CD4-positive, alpha-beta T cell treated with Interleukin-21 for 1 hour (primary cell): ENCODE data around the gene GALC.
"Not testable (repeated sequence)": the region's sequence is repeated elsewhere in the genome, so short reads cannot be mapped to it uniquely, and the experiment has no call there.

Experiments
- DNase-seq: peaks from one replicate; pipeline ENCODE4 v3.0.0-alpha.2; 2020

The GALC gene

DNA sequence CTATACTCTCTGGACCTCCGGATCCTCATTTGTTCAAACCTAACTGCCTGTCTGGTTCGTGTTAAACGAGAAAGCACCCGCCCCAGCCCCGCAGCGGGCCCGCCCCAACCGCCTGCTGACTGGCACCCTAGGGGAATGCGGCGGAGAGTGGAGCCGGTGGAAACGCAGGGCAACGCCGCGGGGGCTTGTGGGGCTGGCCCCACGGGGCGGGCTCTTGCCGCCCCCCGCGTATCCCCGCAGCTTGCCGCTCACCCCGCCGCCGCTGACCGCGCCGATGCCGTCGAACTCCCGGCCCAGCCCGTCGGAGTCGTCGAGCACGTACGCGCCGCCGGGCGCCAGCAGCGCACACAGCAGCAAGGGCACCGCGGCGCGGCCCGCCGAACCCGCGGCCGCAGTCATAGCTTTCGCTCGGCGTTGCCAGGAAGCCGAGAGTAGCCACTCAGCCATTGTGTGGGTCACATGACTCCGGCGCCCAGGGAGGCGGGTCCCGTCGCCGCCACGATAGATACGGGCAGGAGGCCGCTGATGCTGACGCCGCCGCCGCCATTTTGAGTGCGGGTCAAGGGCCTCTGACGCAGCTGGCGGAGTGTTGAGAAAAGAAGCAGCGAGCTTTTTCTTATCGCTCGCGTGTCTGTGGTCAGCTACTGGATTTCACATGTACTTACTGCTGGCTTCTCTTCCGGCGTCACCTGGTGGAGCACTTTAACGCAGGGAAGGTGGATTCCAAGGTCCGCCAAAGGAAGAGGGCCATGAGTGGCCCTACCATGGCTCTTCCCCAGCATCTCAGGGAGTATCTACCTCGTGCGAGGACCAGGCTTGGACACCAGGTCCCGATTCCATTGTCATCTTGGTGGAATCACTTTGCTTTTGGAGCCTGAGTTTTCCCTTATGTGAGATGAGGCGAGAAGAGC, at the start of gene GALC:
Gene GALC, minus strand, starts transcription at position 465 of the 911 bp plus-strand sequence. Its CDS starts 18 bp downstream, at position 447.
- peak; percentile 97 for DNase-seq

DNA sequence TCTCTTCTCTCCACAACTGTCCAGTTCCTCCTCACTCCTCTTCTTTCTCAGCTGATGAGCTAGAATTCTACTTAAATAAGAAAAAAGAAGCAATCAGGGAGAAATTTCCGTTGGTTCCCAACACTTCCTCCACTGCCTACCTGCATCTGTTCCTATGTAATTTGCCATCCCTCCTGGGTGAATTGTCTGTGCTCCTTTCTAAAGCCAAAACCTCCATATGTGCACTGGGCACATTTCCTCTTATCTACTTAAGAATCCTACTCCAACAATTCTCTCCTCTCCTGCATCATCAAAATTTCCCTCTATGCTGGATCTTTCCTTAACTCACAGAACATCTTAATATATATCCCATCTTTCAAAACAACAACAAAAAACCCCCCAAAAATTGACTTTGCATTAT, 47.2 kb upstream of the GALC start:
- no peak for DNase-seq

DNA sequence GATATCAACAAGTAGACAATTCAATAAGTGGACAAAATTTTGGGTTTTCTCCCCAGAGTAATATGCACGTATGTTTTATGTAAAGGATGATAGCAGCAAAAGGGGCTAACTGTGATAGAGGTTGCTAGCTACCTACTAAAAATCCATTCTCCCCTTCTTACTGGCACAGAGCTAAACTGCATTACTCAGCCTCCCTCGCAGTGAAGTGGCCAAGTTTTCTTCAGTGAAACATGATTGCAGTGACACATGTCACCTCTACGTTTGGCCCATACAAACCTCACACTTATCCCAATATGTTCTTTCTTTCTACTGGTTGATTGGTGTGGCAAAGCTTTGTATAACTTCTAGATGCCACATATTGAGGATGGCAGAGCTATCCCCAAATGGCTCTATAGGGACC, 46.2 kb upstream of the GALC start:
- no peak for DNase-seq

DNA sequence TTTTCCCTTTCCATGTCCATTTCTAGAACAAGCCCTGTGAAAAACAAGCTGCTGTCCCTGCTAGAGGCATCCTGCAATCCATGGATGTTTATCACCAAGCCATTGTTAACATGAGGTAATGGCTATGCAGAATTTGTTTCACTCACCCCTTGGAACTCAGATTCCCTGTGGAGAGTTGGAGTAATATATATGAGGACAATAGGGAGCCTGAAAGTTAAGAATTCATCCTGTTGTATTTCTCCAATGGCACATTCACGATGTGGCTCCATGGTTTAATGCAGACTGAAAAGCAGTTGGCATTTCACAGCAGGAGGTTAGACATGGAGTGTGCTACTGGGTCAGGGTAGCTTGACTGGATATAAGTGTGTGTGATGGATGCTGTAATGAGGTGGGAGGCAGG, 44.3 kb upstream of the GALC start:
- DNase-seq, result no peak

DNA sequence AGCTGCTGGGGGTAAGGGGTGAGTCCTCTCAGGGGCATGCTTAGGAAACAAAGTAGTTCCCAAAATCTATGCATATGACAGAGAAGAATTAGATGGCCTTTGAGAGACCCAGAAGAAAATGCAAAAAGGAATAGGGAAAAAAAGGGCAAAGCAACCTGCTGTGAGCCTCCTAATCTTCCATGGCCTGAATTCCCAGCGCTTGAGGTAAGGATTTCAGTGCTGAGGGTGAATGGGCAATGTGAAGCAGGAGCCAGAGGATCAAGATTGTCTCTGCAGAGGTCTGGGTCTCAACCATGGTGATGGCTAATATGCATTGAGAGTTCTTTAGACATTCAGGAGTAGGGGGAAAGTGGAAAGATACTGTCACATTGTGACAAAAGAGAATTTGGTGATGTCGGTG, 43.4 kb upstream of the GALC start:
- no peak for DNase-seq

DNA sequence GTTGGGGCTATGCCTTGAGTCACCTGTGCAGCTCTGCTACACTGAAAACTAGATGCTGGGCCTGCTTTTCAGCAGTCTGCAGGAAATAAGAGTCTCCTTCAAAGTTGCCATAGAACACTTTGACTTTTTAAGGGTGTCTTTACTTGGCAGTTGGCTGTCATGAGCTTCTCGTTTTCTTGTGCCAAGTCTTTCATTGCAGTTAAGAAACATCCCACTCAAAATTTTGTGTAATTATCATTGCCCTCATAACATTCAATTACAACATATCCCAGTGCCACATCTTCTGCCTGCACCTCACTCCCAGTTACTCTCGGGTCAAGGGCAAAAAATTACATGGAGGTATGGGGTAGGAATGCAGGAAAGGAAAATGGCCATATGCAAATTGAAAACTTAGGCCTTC, 41.1 kb upstream of the GALC start:
- DNase-seq, result no peak

DNA sequence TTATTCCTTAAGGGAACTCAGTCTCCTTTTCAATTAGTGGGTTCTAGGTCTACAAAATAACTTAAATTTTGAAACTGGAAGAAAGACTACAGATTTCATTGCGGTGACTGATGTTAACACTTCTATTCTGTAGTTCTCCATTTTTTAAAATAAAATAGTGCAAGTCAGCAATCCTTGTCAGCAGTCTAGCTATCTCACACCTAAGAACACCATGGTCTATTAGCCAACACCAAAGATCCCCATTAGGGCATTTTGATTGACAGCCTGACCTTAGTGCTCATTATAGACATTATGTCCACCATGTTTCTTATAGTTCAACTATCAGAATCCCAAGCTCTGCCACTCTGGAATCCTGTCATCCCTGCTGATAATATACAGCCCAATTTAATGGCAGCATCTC, 39.4 kb upstream of the GALC start:
- no peak for DNase-seq

DNA sequence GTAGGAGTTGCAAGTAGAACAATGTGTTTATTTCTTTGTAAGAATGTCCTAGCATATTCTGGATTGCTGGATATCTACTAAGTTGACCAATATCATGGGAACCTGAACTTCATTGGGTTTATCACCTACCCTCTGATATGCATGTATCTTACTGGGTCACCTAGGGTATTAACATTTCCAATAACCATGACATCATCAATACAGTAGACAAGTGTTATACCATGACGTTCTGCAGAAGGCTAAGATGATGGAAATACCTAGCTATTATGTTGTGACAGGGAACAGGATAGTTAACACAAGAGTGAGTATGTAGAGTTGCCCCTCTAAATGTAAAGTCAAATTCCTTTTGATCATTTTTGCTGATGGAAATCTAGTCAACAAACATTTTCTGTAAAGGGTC, 37.9 kb upstream of the GALC start:
- DNase-seq, result no peak

DNA sequence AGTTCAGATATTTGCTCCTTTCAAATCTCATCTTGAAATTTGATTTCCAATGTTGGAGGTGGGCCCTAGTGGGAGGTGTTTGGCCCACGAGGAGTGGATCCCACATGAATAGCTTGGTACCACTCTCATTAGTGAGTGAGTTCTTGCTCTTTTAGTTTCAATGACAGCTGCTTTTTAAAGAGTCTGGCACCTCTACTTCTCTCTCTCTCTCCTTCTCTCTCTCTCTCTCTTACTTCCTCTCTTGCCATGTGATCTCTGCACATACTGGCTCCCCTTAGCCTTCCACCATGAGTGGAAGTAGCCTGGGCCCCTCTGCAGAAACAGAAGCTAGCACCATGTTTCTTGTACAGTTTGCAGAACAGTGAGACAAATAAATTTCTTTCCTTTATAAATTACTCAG, 37.1 kb upstream of the GALC start:
- no peak for DNase-seq

DNA sequence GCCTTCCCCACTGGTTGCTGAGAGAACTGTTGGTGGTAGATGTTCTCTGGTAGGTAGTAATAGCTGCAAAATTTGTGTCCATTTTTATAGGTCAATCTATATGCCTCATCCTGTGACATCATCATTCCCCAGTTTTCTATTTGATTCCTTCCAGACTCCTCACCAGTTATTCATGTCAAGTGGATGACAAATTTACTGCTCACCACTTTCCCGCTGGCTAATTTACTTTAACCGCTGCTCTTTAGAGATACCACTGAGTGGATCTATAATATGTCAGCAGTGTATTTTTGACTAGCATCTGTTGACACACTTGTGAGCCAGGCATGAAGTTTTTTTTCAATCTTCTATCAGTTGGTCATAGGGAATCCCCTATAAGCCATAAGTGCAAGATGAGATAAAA, 36.5 kb upstream of the GALC start:
- no peak for DNase-seq

DNA sequence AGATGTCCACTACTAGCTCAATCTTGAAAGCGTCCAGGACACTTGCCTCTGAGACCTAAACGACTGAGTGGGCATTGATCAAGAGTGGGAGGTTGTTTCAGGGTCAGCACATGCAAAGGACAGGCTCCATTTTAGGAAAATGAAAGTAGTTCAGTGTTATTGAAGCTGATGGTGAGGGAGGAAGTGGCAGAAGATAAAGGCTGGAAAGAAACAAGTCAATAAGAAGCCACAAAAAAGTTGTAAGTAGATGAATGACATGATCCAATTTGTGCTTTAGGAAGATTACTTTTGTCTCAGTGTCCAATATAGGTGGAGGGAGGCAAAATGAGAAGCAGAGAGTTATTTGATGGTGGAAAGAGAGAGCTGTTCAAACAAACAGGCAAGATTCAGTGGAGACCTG, 33.9 kb upstream of the GALC start:
- DNase-seq, result peak; percentile 46

DNA sequence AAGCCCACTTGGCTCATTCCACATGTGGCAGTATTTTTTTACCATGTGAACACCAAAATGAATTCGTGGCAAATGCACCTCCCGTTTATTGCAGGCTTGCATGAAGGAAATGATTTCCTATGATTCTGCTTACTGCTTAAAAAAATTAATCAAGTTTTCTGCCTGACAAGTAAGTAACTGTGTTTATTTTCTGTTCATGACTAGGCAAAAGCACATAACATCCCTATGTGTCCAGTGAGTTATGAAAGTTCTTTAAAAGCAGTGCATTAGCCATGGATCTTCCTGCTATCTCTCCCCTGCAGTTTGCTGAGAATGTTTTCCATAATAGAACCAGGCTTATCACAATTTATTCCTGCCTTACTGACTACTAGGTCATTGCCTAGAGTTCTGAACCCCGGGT, 32.3 kb upstream of the GALC start:
- no peak for DNase-seq

DNA sequence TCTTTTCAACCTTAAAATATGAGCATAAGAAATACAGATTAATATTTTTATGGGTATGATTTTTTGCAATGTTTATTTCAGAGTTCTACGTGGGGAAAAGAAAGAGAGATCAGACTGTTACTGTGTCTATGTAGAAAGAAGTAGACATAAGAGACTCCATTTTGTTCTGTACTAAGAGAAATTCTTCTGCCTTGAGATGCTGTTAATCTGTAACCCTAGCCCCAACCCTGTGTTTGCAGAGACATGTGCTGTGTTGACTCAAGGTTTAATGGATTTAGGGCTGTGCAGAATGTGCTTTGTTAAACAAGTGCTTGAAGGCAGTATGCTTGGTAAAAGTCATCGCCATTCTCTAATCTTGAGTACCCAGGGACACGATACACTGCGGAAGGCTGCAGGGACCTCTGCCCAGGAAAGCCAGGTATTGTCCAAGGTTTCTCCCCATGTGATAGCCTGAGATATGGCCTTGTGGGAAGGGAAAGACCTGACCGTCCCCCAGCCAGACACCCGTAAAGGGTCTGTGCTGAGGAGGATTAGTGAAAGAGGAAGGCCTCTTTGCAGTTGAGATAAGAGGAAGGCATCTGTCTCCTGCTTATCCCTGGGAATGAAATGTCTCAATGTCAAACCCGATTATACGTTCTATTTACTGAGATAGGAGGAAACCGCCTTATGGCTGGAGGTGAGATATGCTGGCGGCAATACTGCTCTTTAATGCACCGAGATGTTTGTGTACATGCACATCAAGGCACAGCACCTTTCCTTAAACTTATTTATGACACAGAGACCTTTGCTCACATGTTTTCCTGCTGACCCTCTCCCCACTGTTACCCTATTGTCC, 31.5 kb upstream of the GALC start:
- not testable (repeated sequence) for DNase-seq

DNA sequence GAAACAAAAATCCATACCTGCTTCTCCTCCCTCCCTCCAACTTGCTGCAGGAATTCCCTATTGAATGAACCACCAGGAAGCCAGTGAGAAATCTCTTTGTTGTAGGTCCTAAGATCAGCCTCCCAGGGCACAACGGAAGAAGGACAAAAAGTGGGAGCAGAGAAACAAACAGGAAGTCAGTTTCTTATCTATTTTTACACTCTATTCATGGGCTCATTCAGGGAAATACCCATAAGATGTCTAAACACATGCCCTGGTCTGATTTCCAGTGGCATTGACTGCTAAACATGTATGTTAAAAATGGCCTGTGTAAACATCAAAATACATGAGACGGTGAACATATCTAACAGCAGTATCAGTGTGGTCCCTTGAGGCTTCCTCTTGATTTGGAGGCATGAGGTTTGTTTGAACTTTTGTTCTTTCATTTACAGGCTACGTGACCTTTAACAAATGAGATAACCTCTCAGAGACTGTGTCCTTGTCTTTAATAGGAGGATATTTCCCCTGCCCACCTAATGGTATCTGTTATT, 30.7 kb upstream of the GALC start:
- DNase-seq, result peak; percentile 50

DNA sequence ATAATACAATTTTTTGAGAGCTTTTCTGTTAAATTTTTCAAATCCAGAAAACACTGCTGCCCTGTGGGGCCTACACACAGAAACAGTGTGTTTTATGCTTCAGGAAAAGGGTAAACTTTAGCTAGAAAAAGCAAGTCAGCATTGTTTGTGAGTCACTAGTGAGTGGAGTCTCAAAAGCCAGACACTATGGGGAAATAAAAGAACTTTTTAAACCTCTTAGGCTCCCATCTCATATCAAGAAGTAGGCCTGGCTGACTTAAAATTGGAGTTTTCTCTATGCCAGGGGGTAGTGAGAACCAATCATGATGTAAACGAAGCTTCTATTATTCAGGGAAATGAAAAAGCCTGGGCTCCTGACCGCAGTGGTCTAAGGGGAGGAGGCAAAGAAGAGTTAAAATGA, 24.6 kb upstream of the GALC start:
- DNase-seq, result no peak

DNA sequence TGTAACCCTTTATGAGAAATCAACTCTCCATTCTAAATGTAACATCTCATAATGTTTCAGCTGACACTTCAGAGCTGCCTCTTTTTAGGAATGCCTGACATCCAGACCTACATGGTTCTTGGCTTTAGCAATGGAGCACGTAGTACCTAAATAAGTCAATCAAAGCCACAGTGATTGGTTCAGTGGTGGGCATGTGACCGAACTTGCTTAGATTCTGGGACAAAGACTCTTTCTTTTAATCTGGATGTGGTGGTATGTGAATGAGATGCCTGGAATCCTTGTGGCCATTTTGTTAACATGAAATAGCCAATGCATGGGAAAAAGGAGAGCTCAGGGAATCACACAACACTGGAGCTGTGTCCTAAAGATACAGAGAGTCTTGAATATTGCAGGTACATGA, 23.8 kb upstream of the GALC start:
- no peak for DNase-seq

DNA sequence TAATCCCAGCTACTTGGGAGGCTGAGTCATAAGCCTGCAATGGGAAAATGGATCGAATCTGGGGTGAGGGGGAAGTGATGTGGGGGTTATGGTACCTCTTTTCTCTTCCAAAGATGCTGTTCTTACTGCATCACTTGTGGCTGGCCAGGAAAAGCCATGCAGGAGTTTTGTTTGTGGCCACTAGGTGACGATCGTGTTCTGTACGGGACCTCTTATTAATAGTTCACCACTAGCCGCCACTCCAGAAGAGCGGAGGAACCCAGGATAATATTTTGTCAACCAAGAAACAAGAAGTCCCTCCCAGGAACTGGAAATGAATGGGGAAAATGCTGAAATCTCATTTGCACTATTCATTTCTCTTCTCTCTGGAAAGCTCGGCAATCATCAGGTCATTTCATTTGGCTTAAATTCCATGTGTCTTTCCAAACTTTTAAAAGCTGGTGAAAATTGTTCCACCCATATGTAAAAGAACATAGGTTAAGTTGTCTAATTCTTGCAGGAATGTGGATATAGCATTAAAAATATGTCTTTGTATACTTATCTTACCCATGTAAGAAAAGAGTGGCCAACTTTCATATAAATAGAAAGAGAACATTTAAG, 20.9 kb upstream of the GALC start:
- peak; percentile 63 for DNase-seq

DNA sequence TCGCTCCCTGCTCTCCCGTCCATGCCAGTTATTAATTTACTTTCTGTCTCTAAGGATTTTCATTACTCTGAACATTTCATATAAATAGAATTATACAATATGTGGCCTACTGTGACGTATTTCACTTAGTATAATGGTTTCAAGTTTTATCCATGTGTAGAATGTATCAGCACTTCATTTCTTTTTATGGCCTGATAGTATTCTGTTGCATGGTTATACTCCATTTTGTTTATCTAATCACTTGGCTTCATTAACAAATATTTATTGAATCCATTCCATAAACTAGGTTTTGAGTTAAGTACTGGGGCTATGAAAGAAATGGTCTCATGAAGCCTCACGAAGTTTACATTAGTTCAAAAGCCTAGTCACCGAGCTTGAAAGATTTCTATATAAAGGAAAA, 19.5 kb upstream of the GALC start:
- no peak for DNase-seq

DNA sequence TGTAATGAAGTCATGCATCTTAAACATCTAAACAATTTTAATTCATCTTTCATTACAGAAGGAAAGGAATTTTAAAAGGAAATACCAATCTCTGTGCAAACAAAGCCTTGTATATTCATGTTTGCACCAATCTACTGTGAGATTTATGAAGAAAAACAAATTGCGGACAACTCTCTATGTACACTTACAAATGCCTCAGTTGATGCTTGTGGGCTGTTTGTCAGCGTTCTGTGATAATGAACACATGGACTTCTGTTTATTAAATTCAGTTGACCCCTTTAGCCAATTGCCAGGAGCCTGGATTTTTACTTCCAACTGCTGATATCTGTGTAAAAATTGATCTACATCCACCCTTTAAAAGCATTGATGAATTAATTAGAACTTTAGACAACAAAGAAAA, 17.3 kb upstream of the GALC start:
- DNase-seq, result no peak

DNA sequence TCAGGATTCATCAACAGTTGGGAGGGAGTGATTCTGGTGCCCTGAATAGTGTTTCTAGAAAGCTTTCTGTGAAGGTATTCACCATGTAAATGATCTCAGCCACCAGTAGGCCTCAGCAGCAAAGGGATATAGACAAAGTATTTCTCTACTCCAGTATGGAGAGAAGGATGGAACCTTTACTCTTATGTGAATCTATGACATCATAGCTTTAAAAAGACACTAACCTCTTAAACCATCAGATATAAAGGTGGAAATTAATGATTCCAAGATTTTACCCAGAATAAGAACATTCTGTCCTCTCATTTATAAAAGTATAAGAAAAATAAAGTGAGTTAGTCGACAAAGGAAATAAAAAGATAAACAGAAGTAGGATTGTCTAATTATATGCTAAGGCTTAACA, 16.5 kb upstream of the GALC start:
- no peak for DNase-seq

DNA sequence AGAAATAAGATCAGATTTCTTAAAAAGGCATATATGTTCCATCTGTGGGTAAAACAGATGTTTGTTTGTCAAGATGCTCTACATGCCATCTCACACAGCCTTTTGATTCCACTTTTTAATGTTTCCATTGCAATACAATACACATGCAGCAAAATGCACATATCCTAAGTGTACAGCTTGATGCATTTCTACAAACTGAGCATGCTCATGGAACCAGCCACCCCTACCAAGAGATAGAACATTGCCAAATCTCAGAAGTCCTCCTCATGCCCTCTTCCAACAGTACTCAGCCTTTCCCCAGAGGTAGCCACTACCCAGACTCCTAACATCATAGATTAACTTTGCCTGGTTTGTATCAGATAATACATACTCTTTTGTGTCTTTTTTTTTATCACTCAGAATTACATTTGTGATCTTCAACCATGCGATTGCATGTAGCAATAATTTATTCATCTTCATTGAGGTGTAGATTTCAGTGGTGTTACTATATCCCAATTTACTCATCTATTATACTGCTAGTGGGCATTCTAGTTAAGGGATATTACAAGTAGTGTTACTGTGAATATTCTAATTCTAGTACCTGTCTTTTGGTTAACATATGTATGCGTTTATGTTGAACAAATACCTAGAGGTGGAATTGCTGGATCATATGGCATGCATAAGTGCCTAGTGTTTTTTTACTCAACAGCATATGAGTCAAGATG, 15.2 kb upstream of the GALC start:
- no peak for DNase-seq

DNA sequence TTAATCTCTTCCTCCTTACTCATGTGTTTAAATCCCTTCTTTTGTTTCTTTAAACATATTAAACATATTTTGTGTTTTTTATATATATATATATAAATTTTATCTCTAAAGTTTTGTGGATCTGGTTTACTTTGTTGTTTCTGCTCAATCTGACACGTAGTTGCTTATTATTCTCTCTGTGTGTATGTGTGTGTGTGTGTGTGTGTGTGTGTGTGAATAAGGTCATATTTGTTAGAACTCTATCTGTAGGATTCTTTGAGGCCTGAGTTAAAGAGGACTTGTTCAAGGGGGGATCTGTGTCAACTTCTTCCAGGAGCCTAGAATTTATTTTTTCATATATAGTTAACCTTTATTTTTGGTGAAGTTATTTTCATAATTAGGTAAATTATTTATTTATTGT, 14.6 kb upstream of the GALC start:
- DNase-seq, result peak; percentile 44
